Smooth muscle cell (in vitro differentiated cells): ENCODE data around the gene ST8SIA6. TPM values are rescaled to one million over a fixed set of nuclear protein-coding genes. Genes with fewer than 3 reads are reported as not detected.

Experiments used
- DNase-seq: peaks from one replicate; lab custom pipeline; 2025; ENCODE audit not compliant: unreplicated experiment; lab: John Stamatoyannopoulos, UW
- H2AFZ ChIP-seq: fragments of 200-600 bp; sonication (generic); 2 replicates; pipeline ENCODE4 v1.6.0; 2016; ENCODE audit warnings: antibody characterized with exemption, low read depth, mild to moderate bottlenecking
- H3F3A ChIP-seq: fragments of 200-600 bp; sonication (generic); 2 replicates; pipeline ENCODE4 v1.6.0; 2017; ENCODE audit warnings: antibody characterized with exemption, low read depth
- H3K27ac ChIP-seq: fragments of 200-600 bp; sonication (generic); 2 replicates; pipeline ENCODE4 v1.5.1; 2016; ENCODE audit warnings: low read depth, mild to moderate bottlenecking
- H3K27me3 ChIP-seq: fragments of 200-600 bp; sonication (generic); 2 replicates; pipeline ENCODE4 v1.6.1; 2016; ENCODE audit warnings: low read depth, mild to moderate bottlenecking
- H3K36me3 ChIP-seq: fragments of 200-600 bp; sonication (generic); 2 replicates; pipeline ENCODE4 v1.5.1; 2016; ENCODE audit warnings: low read depth
- H3K4me1 ChIP-seq: fragments of 200-600 bp; sonication (generic); 2 replicates; pipeline ENCODE4 v1.5.1; 2016; ENCODE audit warnings: low read depth
- H3K4me2 ChIP-seq: fragments of 200-600 bp; sonication (generic); 2 replicates; pipeline ENCODE4 v1.6.0; 2016; ENCODE audit warnings: mild to moderate bottlenecking
- H3K4me3 ChIP-seq: fragments of 200-600 bp; sonication (generic); 2 replicates; pipeline ENCODE4 v1.5.1; 2016; ENCODE audit warnings: mild to moderate bottlenecking
- H3K79me2 ChIP-seq: fragments of 200-600 bp; sonication (generic); 2 replicates; pipeline ENCODE4 v1.6.0; 2016; ENCODE audit warnings: low read depth, mild to moderate bottlenecking
- H3K9ac ChIP-seq: fragments of 200-600 bp; sonication (generic); 2 replicates; pipeline ENCODE4 v1.6.0; 2016; ENCODE audit warnings: low read depth
- H3K9me3 ChIP-seq: fragments of 200-600 bp; sonication (generic); replicated peaks from 2 replicates; pipeline ENCODE4 v1.5.1; 2016; ENCODE audit warnings: low read depth
- H4K20me1 ChIP-seq: fragments of 200-600 bp; sonication (generic); 2 replicates; pipeline ENCODE4 v1.6.0; 2016; ENCODE audit warnings: low read depth
- WGBS: methylation state at CpG from one replicate; pipeline ENCODE4 v1.1.7; 2016; ENCODE audit warnings: low lambda C conversion rate; 5-methylcytosine and 5-hydroxymethylcytosine counted together
- polyA plus RNA-seq: library from polyadenylated mRNA; unstranded; fragments of >200 nt; fragmentation: Nextera tagmentation; extraction: Ambion mirVana; gene quantifications from 2 replicates; pipeline ENCODE4 v1.2.1, GENCODE V29; 2016
- total RNA-seq: library from RNA; depleted of rRNA; stranded (reverse); fragments of >200 nt; gene quantifications from 2 replicates; pipeline ENCODE4 v1.2.3, GENCODE V29; 2014
- TF ChIP-seq, protein P1 (sequence below): fragments of 200-600 bp; sonication (generic); IDR thresholded peaks from 2 replicates; pipeline ENCODE4 v1.5.1; 2017; ENCODE audit warnings: borderline replicate concordance, mild to moderate bottlenecking, antibody characterized with exemption; ENCODE audit not compliant: insufficient read depth, poor library complexity, severe bottlenecking

ST8SIA6 gene
- total and polyA plus RNA-seq, 2 experiments from 2014 or later: 0.24 TPM; not detected in 1

DNA sequence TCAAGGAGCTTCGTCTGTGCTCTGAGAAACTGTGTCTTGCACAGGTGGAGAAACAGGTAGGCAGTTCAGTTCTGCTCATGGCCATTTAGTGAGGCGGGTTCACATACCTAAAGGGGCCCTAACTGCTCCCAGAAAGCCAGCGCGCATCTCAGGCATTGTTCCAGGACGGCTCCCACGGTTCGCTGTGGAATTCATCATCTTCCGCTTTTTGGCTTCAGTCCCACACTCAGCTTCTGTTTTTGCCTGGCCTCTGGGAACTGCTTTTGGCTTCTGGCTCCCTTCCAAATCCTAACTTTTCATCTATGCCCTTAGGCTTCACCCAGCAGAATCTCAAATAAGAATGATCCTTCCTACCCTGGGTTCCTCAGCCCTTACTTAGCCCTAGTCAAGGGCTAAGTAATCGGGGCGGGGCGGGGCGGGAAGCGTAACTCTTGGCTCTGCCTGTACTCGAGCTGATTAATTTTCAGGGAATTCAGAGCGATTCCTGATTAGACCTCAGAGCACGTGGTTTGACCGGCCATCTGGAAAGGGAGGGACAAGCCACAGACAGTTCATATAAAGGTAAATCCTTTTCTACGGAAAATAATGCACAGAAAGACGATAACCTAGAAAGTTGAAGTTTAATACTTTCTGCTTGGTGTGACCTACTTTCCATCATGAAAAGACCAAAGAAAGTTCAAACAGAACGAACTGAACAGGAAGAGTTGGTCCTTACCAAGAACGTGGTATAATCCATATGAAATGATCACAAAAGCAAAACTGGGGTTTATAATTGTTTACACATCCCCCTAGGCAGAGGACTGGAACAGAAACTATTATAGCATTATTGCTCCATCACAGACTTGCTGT is 105.7 kb downstream of the ST8SIA6 start:
- no peaks in the 10 kb centered on the region for H4K20me1 ChIP-seq
- H3K79me2 ChIP-seq: no peaks in the 10 kb centered on the region
- no peak overlapping the region for H2AFZ ChIP-seq
- H3K36me3 ChIP-seq: no peaks in the 10 kb centered on the region
- no peaks in the 10 kb centered on the region for H3F3A ChIP-seq
- no peaks in the 10 kb centered on the region for H3K27me3 ChIP-seq
- no peaks in the 10 kb centered on the region for H3K9me3 ChIP-seq
- H3K4me3 ChIP-seq: no peak overlapping the region
- no peak for DNase-seq
- WGBS: 64% methylated on average over 21 of the region's 21 CpGs
- H3K9ac ChIP-seq: no peak overlapping the region
- TF ChIP-seq, protein P1, sequence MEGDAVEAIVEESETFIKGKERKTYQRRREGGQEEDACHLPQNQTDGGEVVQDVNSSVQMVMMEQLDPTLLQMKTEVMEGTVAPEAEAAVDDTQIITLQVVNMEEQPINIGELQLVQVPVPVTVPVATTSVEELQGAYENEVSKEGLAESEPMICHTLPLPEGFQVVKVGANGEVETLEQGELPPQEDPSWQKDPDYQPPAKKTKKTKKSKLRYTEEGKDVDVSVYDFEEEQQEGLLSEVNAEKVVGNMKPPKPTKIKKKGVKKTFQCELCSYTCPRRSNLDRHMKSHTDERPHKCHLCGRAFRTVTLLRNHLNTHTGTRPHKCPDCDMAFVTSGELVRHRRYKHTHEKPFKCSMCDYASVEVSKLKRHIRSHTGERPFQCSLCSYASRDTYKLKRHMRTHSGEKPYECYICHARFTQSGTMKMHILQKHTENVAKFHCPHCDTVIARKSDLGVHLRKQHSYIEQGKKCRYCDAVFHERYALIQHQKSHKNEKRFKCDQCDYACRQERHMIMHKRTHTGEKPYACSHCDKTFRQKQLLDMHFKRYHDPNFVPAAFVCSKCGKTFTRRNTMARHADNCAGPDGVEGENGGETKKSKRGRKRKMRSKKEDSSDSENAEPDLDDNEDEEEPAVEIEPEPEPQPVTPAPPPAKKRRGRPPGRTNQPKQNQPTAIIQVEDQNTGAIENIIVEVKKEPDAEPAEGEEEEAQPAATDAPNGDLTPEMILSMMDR: no peak
- no peaks in the 10 kb centered on the region for H3K4me1 ChIP-seq
- H3K27ac ChIP-seq: no peak overlapping the region
- peak overlapping the region; percentile 16 for H3K4me2 ChIP-seq

DNA sequence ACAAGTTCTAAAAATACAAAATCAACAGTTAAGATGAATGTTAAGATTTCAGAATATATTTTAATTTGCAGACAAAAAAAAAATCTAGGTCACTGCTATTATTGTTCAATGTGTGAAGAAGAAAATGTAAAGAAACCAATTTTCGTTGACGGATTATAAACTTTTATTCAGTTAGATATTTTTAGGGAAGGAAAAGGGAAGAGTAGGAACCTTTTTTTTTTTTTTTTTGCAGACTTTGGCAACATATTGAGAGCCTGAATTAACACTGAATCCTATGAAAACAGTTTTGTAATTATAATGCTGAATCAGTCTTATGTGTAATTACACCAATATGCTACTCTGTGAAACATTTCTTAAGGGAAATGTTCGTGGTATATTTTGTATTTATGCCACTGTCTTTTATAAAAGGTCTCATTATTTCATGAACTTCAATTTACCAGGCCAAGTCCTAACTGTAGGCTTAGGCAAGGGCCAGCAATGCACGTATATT is 106.3 kb downstream of the ST8SIA6 start:
- no peak overlapping the region for H3K4me2 ChIP-seq
- H4K20me1 ChIP-seq: no peaks in the 10 kb centered on the region
- no peaks in the 10 kb centered on the region for H3K36me3 ChIP-seq
- no peaks in the 10 kb centered on the region for H3K79me2 ChIP-seq
- no peaks in the 10 kb centered on the region for H3K27me3 ChIP-seq
- H2AFZ ChIP-seq: no peak overlapping the region
- DNase-seq: no peak
- TF ChIP-seq, protein P1: no peak
- no peaks in the 10 kb centered on the region for H3K4me1 ChIP-seq
- H3K9ac ChIP-seq: no peak overlapping the region
- no peaks in the 10 kb centered on the region for H3K9me3 ChIP-seq
- H3K27ac ChIP-seq: no peak overlapping the region
- no peak overlapping the region for H3K4me3 ChIP-seq
- 90% methylated on average over 4 of the region's 4 CpGs for WGBS
- no peaks in the 10 kb centered on the region for H3F3A ChIP-seq

DNA sequence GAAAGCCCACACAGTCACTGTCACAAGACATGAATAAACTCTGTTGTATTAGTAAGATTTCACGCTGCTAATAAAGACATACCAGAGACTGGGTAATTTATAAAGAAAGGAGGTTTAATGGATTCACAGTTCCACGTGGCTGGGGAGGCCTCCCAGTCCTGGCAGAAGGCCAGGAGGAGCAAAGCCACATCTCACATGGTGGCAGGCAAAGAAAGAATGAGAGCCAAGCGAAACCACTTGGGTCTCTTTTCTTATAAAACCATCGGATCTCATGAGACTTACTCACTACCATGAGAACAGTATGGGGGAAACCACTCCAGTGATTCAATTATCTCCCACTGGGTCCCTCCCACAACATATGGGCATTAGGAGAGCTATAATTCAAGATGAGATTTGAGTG is 110.2 kb downstream of the ST8SIA6 start:
- H3K27me3 ChIP-seq: no peaks in the 10 kb centered on the region
- WGBS: 71% methylated on average over 4 of the region's 4 CpGs
- no peak overlapping the region for H3K4me2 ChIP-seq
- H3K4me3 ChIP-seq: no peak overlapping the region
- no peak overlapping the region for H3K9ac ChIP-seq
- H3K9me3 ChIP-seq: no peaks in the 10 kb centered on the region
- no peak for DNase-seq
- TF ChIP-seq, protein P1: no peak
- H3K36me3 ChIP-seq: no peaks in the 10 kb centered on the region
- H4K20me1 ChIP-seq: no peaks in the 10 kb centered on the region
- H3K4me1 ChIP-seq: no peaks in the 10 kb centered on the region
- H3K79me2 ChIP-seq: no peaks in the 10 kb centered on the region
- no peaks in the 10 kb centered on the region for H3F3A ChIP-seq
- no peak overlapping the region for H3K27ac ChIP-seq
- no peak overlapping the region for H2AFZ ChIP-seq
